IPS-NIHi11 (cell line): ENCODE measurements around the gene GYS1.

Experiments used
- DNase-seq: peaks from one replicate; pipeline ENCODE4 v3.0.0; 2012; ENCODE audit warnings: mixed read lengths, low spot score

Gene GYS1

DNA sequence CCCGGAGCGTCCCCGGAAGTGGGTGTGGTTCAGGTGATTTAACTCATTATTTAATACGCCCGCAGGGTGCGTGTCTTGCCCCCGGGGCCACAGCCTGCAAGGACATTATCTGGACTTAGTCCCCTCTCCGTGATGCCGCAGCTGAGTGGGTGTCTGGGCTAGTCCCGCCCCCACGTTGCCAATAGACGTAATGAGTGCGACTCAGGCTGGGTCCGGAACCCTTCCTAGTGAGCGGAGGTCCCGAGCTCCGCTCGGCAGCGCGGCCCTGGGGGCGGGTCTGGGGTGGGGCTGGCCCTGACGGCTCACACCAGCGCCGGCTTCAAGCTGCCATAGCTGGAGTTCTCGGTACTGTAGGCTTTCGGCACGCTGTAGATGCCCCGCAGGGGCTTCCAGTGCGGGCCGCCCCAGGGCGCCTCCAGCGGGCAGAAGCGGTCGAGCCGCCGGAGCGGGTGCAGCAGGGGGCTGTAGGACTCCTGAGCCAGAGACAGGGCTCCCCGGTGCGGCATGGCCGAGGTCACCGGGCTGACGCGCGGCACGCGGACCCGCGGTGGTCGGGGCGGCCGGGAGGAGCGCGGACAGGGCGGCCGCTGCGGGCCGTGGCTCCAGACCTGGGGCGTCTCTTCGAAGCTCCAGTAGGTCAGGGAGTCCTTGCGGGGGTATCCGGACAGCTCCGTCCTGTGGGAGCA is 24.7 kb upstream of the GYS1 start:
- DNase-seq, result peak; percentile 85

DNA sequence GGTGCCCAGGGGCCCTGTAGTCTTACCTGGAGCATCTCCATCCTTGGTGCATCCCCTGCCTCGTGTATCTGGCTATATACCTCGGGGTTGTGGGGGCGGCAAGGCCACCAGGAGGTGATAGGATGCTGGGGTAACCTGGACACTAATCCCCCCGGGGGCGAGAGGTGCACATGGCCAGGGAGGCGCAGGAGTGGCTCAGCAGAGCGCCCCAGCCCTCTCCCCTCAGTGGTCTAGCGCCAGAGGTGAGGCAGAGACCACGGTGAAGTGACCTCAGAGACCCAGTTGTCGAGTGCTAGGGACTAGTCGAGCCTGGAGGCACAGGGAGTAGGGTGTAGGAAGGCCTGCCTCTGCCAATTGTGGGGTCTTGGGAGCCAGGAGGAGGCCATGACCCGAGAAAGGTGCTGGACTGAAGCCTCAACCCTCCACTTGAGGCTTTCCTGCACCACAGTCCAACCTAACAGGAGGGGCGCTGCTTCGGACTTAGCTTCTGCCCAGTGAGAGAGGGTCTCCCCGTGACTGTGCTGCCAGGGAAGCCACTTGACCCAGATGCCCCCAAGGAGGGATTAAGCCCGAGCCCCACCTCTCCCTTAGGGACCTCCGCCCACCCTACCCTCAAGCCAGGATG is 24.0 kb upstream of the GYS1 start, which contains the start of gene LHB:
Gene LHB (minus strand): TSS at position 51 of the 625 bp plus-strand sequence. CDS start 10 bp downstream, at position 41.
- peak; percentile 19 for DNase-seq

DNA sequence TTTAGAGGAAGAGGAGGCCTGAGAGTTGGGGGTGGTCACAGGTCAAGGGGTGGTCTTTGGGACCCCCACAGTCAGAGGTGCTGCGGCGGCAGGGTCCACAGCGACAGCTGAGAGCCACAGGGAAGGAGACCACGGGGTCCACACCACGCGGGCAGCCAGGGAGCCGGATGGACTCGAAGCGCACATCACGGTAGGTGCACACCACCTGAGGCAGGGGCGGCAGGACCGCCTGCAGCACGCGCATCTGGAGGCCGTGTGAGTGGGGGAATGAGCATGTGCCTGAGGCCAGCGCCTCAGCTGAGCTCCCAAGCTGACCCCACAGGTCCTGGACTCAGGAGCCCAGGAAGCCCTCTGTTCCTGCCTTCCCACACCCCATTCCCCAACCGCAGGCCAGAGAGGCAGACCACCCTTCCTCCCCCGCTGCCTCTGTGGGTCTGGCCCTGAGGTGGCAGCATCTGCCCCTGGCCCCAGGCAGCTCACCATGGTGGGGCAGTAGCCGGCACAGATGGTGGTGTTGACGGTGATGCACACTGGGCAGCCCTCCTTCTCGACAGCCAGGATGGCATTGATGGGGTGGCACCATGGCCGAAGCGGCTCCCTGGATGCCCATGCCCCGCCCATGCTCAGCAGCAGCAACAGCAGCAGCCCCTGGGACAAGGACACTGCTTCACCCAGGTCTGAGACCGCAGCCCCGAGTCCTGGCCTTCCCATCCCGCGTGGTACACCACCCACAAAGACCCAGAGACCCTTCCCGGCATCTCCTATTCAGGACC is 23.1 kb upstream of the GYS1 start:
- no peak for DNase-seq

DNA sequence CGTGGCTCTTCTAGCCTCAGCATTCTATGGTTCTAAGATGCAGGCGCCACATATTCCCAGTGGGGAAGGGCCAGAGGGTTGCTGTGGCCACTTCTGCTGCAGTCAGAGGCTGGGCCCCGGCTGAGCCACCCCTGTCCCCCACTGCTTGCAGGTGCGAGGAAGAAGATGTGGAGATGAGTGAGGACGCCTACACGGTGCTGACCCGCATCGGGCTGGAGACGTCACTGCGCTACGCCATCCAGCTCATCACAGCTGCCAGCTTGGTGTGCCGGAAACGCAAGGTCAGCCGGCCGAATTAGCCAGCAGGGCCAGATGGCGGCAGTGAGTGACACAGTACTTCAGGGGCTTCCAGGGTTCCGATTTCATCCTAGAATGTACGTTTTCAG is 21.8 kb upstream of the GYS1 start:
- DNase-seq, result no peak

DNA sequence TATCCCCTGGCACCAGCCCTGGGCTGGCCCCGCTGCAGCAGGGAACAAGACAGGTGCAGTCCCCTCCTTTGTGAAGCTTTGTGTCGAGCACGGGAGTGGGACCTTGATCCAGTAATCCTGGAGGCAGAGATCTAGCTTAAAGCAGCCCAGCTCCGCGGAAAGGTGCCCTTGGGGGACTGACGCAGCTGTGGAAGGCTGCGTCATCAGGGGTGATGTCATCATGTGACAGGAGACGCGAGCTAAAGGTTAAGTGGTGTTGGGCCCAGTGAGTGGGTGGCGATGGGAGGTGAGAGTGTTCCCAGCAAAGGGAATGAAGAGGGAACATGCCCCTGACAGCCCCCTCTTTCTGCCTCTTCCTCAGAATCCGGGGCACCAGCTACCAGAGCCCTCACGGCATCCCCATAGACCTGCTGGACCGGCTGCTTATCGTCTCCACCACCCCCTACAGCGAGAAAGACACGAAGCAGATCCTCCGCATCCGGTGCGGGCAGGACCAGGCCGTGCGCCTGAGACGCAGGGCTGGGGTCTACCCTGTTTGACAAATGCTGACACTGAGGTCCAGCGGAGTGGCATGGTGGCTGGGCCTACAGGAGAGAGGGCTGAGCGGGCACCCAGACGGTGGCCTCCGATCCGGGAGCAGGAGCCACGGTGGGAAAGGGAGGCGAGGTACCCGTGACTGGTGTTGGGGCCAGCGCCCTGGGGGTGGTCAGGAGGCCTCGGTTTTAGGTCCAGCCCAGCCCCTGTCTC is 21.2 kb upstream of the GYS1 start:
- DNase-seq, result no peak

DNA sequence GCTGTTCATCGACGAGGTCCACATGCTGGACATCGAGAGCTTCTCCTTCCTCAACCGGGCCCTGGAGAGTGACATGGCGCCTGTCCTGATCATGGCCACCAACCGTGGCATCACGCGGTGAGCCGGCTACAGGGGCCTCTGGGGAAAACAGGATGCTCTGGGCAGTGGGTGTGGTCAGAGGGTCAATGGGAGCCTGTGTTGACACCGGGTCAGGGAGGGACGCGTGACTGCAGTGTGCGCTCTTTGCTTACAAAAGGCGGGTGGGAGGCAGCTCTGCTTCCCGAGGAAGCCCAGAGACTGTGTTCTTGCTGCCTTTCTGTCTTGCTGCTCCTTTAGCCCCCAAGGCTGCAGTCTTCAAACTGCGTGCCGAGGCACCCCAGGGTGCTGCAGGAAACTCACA is 18.1 kb upstream of the GYS1 start:
- no peak for DNase-seq

DNA sequence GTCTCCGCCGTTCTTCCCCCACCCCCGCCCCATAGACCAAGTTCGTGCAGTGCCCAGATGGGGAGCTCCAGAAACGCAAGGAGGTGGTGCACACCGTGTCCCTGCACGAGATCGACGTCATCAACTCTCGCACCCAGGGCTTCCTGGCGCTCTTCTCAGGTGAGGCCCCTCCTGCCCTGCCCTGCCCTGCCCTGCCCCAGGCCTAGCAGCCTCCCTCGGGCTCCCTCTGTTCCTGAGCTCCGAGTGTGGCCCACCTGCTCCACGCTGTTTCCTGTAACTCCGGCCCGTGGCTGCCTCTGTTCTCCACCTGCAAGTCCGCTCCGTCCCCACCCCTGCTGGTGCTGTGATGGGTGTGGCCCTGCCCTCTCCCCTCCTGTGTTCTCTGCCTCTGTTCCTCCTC is 17.3 kb upstream of the GYS1 start:
- DNase-seq, result no peak

DNA sequence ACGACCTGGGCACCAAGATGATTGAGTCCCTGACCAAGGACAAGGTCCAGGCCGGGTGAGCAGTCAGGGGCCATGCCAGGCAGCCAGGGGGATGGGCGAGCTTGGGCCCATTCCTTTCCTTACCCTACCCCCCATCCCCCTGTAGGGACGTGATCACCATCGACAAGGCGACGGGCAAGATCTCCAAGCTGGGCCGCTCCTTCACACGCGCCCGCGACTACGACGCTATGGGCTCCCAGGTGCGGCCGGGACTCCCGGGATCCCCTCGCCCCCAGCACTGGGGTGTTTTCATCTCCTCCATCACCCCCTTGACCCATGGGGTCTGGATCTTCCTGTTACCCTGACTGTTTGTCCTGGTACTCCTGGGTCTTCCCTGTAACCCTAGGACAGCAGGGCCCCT is 16.7 kb upstream of the GYS1 start:
- DNase-seq, result no peak

DNA sequence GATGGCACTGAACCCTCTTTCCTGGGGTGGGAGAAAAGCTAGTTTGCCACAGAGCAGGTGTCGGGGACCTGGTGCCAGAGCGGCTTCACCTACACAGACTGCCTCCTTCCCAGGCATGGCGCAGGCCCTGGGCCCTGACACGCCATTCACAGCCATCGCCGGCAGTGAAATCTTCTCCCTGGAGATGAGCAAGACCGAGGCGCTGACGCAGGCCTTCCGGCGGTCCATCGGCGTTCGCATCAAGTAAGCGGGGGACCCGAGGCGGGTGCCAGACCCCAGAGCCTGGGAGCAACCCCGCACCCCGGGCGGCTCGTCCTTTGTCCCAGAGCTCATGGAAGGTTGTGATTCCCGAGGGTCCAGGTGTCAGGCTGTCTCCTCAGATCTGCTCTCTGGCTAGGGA is 13.8 kb upstream of the GYS1 start:
- DNase-seq, result no peak

DNA sequence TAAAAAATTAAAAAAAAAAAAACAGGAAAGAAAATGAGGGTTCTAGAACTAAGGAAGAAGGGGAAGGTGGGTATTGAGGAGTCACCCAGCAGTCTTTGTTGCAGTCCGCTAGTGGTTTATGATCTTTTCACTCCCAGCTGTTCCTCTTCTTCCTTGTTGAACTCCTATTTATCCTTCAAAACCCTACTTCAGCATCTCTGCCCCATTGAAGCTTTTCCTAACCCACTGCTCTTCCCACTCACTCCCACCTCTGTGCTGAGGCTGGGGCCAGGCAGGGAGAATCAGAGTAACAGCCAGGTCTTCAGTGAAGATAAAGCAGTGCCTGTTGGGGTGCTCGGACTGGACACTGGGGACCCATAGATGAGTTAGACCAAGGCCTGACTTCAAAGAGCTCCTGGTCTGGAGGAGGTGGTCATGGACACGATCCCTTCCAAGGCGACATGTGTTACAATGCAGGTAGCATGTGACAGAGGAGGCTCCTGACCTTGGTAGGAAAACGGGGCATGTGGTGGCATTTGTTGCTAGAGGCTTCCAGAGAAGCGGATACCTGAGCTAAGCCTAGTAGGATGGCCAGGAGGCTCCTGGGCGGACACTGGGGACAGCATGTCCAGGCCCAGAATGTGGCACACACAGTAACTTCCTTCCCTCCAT is 12.0 kb upstream of the GYS1 start:
- no peak for DNase-seq

DNA sequence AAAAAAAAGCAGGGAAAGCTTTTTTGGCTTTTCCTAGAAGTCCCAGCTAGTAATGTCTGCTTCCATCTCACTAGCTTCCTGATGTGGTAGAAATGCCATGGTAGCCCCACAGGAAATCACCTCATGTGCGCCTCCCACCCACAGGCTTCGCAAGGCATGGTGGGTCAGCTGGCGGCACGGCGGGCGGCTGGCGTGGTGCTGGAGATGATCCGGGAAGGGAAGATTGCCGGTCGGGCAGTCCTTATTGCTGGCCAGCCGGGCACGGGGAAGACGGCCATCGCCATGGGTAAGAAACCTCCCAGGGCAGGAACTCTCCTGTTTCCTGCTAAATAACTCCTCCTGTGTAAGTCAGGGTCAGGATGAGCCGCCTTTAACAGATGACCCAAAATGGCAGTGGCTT is 11.0 kb upstream of the GYS1 start:
- no peak for DNase-seq

DNA sequence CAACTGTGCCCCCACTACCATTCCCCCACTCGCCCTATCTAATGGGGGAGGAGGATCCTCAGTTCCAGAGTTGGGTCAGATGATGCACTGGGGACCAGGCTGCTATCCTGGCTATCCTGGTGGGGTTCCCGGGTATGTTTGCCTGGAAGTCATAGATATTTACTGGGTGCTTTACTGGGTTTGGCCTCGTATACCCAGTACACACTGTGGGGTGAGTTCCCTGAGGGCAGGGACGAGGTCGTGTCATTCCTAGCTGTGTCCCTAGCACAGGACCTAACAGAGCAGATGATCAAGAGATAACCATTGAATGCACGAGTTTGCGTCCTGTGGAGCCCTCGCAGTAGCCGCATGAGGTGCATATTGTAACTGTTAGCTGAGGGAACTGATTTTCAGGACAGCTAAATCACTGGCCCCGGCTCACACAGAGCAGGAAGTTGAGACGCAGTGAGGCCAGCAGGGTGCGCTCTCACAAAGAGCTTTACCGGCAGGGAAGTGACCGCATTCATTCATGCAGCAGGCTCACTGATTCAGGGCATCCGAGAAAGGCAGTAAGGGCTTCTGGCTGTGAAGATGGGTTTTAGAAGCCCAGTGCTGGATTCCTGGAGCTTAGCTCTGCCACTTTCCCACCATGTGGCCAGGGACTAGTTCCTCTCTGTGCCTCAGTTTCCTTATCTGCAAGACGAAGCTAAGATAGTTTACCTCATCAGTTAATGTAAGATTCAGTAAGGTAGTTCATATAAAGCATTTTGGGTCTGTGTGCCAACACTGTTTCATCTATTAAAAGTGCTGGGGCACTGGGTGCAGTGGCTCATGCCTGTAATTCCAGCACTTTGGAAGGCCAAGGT is 6.6 kb upstream of the GYS1 start:
- DNase-seq, result peak; percentile 78

DNA sequence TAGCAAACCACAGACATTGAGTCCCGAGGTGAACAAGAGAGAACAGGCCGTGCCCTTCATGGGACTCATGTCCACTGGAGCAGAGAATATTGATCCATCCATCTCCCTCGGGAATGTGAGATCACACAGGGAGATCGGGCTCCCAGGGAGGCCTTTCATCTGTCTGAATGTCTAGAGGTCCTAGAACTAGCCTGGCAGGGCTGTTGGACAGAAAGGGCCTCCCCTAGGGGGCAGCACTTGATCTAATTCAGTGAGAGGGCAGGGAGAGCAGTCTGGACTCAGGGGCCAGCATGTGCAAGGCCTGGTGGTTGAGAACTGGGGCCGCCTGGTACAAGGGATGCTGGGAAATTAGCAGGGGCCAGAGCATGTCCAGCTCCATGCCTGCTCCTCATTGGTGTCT is 4.9 kb upstream of the GYS1 start:
- peak; percentile 73 for DNase-seq

DNA sequence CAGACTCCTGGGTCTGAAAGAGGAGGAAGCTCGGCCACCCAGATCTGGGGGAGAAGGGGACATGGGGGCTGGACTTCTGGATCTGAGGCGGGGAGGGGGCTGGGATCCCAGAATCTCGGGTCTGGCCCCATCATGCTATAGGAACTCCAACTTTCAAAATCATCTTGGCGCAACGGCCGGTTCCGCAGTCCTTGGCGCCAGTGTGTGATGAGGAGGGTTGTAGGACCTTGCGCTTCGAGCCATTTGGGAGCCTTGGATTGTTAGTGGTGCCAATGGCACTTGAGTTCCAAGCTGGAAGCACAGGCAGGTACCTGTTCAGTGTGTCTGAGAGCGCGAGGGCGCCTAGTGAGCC is 902 bp upstream of the GYS1 start:
- no peak for DNase-seq

DNA sequence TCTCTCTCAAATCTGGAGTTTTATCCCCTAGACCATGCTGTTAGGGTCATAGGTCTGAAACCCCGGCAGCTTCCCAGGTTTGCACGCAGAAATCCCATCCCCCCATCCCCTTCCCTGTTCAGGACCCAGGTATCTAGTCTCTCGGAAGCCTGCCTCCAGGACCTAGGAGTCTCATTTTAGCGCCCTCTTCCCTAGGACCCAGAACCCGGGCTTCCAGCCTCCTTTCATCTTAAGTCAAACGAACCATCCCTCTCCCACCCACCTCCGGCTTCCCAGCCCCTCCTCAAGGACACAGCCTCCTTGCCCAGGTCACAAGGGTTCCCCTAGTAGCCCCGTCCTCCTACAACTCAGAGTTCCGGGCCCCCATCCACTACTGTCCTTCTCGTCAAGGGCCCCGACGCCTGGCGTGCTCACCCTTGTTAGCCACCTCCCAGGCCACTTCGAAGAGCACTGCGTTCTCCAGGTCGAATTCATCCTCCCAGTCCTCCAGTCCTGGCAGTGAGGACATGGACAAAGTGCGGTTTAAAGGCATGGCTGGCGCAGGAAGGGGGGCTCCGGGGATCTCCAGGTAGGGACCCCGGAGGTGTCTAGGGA is 431 bp downstream of the GYS1 start:
- no peak for DNase-seq

DNA sequence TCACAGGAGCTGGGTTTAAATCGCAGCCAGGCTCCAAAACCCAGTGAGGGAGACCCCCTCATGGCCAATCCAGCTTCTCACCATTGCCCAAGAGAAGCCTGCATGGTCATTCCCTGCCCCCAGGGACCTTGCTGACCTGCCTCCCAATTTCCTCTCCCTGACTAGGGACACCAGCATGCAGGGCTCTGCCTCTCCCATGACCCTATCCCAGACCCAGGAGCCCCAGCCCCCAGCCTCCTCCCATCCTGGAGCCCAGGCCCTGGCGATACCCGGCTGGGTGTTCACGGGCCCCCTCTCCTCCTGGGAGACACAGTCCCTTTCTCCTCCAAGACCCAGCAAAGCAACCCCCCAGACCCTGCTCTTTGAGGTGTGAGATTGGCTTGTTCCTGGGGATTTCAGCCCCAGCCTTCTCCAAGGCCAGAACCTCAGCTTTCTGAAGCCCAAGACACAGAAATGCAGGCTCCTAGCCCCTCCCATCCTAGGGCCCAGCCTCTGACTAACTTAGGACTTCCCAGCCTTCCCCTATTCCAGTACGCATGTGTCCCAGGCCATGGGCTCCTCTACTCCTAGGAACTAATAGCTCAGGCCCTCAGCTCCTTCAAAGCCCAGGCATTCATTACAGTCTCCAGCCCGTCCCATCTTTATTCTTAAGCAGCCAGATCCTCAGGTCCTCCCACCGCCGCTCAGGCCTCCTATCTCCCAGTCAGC is 1.1 kb downstream of the GYS1 start:
- DNase-seq, result peak; percentile 71

DNA sequence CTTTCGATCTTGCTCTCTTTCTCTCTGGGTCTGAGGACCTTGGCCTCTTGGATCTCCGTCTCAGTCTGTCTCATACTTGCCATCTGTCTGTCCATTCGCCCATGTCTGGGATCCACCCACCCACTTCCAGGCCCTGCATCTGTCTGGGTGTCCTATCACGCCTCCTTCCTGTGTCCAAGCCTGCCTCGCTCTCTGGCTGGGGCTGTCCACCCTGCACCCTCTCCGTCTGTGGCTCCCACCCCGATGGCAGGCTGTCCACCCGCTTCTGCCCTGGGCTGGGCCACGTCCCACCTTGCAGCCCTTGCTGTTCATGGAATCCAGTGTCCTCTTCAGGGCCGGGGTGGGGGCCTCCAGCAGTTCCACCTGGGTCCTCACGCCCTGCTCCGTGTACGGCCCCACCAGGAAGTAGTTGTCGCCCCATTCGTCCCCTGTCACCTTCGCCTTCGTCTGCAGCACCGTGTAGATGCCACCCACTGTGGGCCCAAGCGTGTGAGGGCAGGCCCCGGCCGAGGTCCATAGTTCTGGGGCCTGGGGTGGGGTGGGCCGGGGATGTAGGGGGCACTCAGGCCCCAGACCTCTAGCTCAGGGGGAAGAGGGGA is 2.0 kb downstream of the GYS1 start:
- DNase-seq, result no peak

DNA sequence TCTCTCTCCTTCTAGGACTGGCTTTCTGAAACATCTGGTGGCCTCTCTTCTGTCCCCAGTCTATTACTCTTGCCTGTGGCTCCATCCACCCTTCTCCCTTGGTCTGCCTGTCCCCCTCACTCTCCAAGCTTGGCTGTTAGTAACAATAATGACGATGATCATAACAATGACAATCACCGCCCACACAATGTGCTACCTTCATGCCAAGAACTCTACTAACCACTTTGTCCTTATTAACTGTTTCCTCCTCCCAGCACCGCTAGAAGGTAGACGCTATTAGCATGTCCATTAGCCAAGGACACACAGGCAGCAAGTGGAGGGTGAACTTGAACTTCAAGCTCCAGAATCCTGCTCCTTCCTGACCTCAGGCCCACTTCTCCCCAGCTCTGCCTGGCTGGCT is 2.7 kb downstream of the GYS1 start:
- no peak for DNase-seq

DNA sequence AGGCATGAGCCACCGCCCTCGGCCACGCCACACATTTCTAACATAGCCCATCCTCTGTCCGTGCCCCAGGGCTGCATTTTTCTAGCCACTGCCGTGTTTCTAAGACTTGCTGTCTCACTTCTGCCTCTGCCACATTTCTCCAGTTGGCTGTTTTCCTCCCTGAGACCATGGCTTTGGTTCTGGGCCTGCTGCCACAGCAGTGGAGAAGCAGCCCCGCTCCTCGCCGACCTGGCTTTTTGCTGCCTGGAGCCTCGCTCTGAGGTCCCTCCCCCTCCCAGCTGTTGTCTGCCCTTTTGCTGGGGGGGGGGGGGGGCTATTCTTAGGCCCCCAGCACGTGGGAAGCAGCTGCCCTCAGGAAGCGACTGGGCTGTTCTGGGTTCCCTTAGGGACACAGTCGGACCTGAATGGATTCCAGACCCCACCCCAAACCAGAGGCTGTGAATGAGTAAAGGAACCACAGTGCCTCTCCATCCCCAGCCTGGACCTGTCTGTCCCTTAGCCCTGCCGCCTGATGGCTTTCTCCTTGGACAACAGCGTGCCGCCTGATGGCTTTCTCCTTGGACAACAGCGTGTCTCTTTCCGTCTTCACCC is 3.3 kb downstream of the GYS1 start:
- DNase-seq, result no peak
